Stimulated activated CD4-positive, alpha-beta T cell treated with anti-CD3 and anti-CD28 coated beads, Interleukin-4, amount 100 ng/mL, for 24 hours (primary cell): ENCODE data around the gene PLD1.
"Not testable (repeated sequence)": the region's sequence is repeated elsewhere in the genome, so short reads cannot be mapped to it uniquely, and the experiment has no call there.

Experiments used
- DNase-seq: peaks from one replicate; pipeline ENCODE4 v3.0.0-alpha.2; 2020

PLD1 gene

GRCh38 chr3:171598990-171599389 is 211.3 kb downstream of the PLD1 start:
- no peak for DNase-seq

GRCh38 chr3:171592786-171593185 is 217.5 kb downstream of the PLD1 start:
- DNase-seq: no peak

GRCh38 chr3:171591070-171591469 is 219.2 kb downstream of the PLD1 start:
- DNase-seq: no peak

- DNase-seq: no peak
Observed at GRCh38 chr3:171586274-171586673, 224.0 kb downstream of the PLD1 start.

- no peak for DNase-seq
Observed at GRCh38 chr3:171585039-171585438, 225.2 kb downstream of the PLD1 start.

GRCh38 chr3:171584100-171584499 is 226.2 kb downstream of the PLD1 start:
- DNase-seq: no peak

GRCh38 chr3:171574556-171575240 is 235.6 kb downstream of the PLD1 start:
- no peak for DNase-seq

- no peak for DNase-seq
Observed at GRCh38 chr3:171569571-171570132, 240.6 kb downstream of the PLD1 start.

- no peak for DNase-seq
Observed at GRCh38 chr3:171568766-171569165, 241.5 kb downstream of the PLD1 start.

GRCh38 chr3:171566803-171567422 is 243.4 kb downstream of the PLD1 start:
- DNase-seq: no peak

GRCh38 chr3:171565481-171566058 is 244.7 kb downstream of the PLD1 start:
- DNase-seq: no peak

- DNase-seq: no peak
Observed at GRCh38 chr3:171564748-171565480, 245.4 kb downstream of the PLD1 start.

GRCh38 chr3:171563298-171563697 is 247.0 kb downstream of the PLD1 start:
- no peak for DNase-seq

GRCh38 chr3:171562459-171562858 is 247.8 kb downstream of the PLD1 start:
- DNase-seq: not testable (repeated sequence)

- no peak for DNase-seq
Observed at GRCh38 chr3:171561596-171562323, 248.5 kb downstream of the PLD1 start.

GRCh38 chr3:171559586-171559985 is 250.7 kb downstream of the PLD1 start:
- DNase-seq: no peak

GRCh38 chr3:171558188-171558696 is 252.0 kb downstream of the PLD1 start:
- DNase-seq: no peak

GRCh38 chr3:171557173-171557572 is 253.1 kb downstream of the PLD1 start:
- no peak for DNase-seq

- DNase-seq: no peak
Observed at GRCh38 chr3:171556574-171557145, 253.6 kb downstream of the PLD1 start.

- no peak for DNase-seq
Observed at GRCh38 chr3:171556148-171556547, 254.1 kb downstream of the PLD1 start.

- DNase-seq: no peak
Observed at GRCh38 chr3:171553086-171553485, 257.2 kb downstream of the PLD1 start.

- DNase-seq: no peak
Observed at GRCh38 chr3:171552531-171552930, 257.8 kb downstream of the PLD1 start.
